ENCODE measurements around the gene NFKBIL1.

NFKBIL1 gene

GRCh38 chr6:31534521-31535040 lies 12.8 kb upstream of the NFKBIL1 start:
- DNase-seq, result no peak

- DNase-seq, result no peak
These were observed 11.7 kb upstream of the NFKBIL1 start for GRCh38 chr6:31535538-31536324.

GRCh38 chr6:31538805-31539400 lies 8.5 kb upstream of the NFKBIL1 start:
- DNase-seq, result no peak

- DNase-seq, result no peak
These were observed 6.8 kb upstream of the NFKBIL1 start for GRCh38 chr6:31540640-31541039.

GRCh38 chr6:31541059-31541657 lies 6.2 kb upstream of the NFKBIL1 start:
- peak; percentile 59 to 77 (median 66) for DNase-seq

- peak; percentile 87 to 98 (median 92) for DNase-seq
These were observed 5.5 kb upstream of the NFKBIL1 start, which contains the start of gene DDX39B for GRCh38 chr6:31541658-31542521. Gene DDX39B (minus strand): TSS chr6:31542003. CDS start chr6:31540532, 1,471 bp downstream.

- no peak for DNase-seq
These were observed 3.8 kb upstream of the NFKBIL1 start for GRCh38 chr6:31543639-31544038.

- DNase-seq, result no peak
These were observed 2.7 kb upstream of the NFKBIL1 start for GRCh38 chr6:31544676-31545075.

- DNase-seq, result no peak
These were observed 2.1 kb upstream of the NFKBIL1 start for GRCh38 chr6:31545291-31545690.

GRCh38 chr6:31546339-31546957 lies 960 bp upstream of the NFKBIL1 start, which contains the start of gene ATP6V1G2:
Gene ATP6V1G2 (minus strand): TSS chr6:31546608. CDS start chr6:31546559, 49 bp downstream.
- peak; percentile 57 to 90 (median 73) for DNase-seq

- DNase-seq, result no peak
These were observed 527 bp downstream of the NFKBIL1 start for GRCh38 chr6:31547727-31548543.

- no peak for DNase-seq
These were observed 1.1 kb downstream of the NFKBIL1 start for GRCh38 chr6:31548544-31548873.

GRCh38 chr6:31551371-31551770 lies 4.0 kb downstream of the NFKBIL1 start:
- DNase-seq, result peak; percentile 37 to 73 (median 48)

GRCh38 chr6:31556307-31556706 lies 8.9 kb downstream of the NFKBIL1 start:
- no peak for DNase-seq

GRCh38 chr6:31557443-31558317 lies 10.3 kb downstream of the NFKBIL1 start:
- DNase-seq, result no peak

GRCh38 chr6:31558318-31558625 lies 10.9 kb downstream of the NFKBIL1 start:
- DNase-seq, result no peak

- peak; percentile 38 to 77 (median 54) for DNase-seq
These were observed 11.5 kb downstream of the NFKBIL1 start for GRCh38 chr6:31558631-31559500.

- DNase-seq, result no peak
These were observed 12.2 kb downstream of the NFKBIL1 start for GRCh38 chr6:31559606-31559957.

GRCh38 chr6:31559958-31560696 lies 12.7 kb downstream of the NFKBIL1 start:
- peak in 1 of 5 donors; percentile 86 for DNase-seq

Measured in T-helper 1 cell (primary cell).